Measurements from ENCODE around the gene RABAC1. TPM values are rescaled to one million over a fixed set of nuclear protein-coding genes. Genes with fewer than 3 reads are reported as not detected.
"Not testable (repeated sequence)": the region's sequence is repeated elsewhere in the genome, so short reads cannot be mapped to it uniquely, and the experiment has no call there.

RABAC1 gene
- polyA plus RNA-seq, 3 donors from 2014 or later, result 263 to 375 (median 373) TPM

- peaks cover 0 to 5% (median 0%) of the 10 kb centered on the region in 3 donors for H3K27me3 Mint-ChIP-seq (ENCODE audit: low read depth in 3 of 3)
- no peaks in the 10 kb centered on the region for H3K36me3 Mint-ChIP-seq
- no peaks in the 10 kb centered on the region for H3K9me3 Mint-ChIP-seq
- peaks cover 24 to 25% of the 10 kb centered on the region in 2 donors for H3K4me1 Mint-ChIP-seq
- H3K27ac Mint-ChIP-seq, result no peak overlapping the region
- DNase-seq, result no peak
- H3K4me3 Mint-ChIP-seq, result no peak overlapping the region
These were observed 3.6 kb downstream of the RABAC1 start for GRCh38 chr19:41955521-41955920.

- Mint-ChIP-seq H3K36me3 (no peaks in the 10 kb centered on the region), H3K4me1 (peaks cover 23 to 24% of the 10 kb centered on the region in 2 donors), H3K4me3 (no peak overlapping the region), H3K9me3 (no peaks in the 10 kb centered on the region), H3K27me3 (ENCODE audit: low read depth in 3 of 3) (peaks cover 4 to 8% (median 5%) of the 10 kb centered on the region in 3 donors), H3K27ac (peak overlapping the region in 5 of 6 donors; percentile 58 to 87 (median 87))
- DNase-seq, result peak; percentile 79 to 81 (median 80)
These were observed 7.4 kb downstream of the RABAC1 start for GRCh38 chr19:41951686-41952172.

- H3K4me1 Mint-ChIP-seq, result peaks cover 55 to 56% of the 10 kb centered on the region in 2 donors
- peaks cover 13 to 25% (median 23%) of the 10 kb centered on the region in 3 donors for H3K27me3 Mint-ChIP-seq (ENCODE audit: low read depth in 3 of 3)
- H3K9me3 Mint-ChIP-seq, result no peaks in the 10 kb centered on the region
- peak overlapping the region; percentile 64 to 74 (median 70) for H3K4me3 Mint-ChIP-seq
- DNase-seq, result no peak
- H3K36me3 Mint-ChIP-seq, result no peaks in the 10 kb centered on the region
- H3K27ac Mint-ChIP-seq, result peak overlapping the region; percentile 90 to 98 (median 97)
These were observed 12.0 kb downstream of the RABAC1 start for GRCh38 chr19:41947091-41947490.

GRCh38 chr19:41945135-41945766, 13.9 kb downstream of the RABAC1 start:
- DNase-seq, result peak; percentile 95 to 98 (median 96)
- Mint-ChIP-seq H3K4me1 (peaks cover 57 to 61% of the 10 kb centered on the region in 2 donors), H3K4me3 (peak overlapping the region; percentile 75 to 83 (median 80)), H3K27me3 (ENCODE audit: low read depth in 3 of 3) (peaks cover 18 to 32% (median 30%) of the 10 kb centered on the region in 3 donors), H3K9me3 (no peaks in the 10 kb centered on the region), H3K36me3 (no peaks in the 10 kb centered on the region), H3K27ac (peak overlapping the region; percentile 97 to 100 (median 98))

- peak in 2 of 3 donors; percentile 40 to 52 for DNase-seq
- Mint-ChIP-seq H3K4me1 (peaks cover 57 to 58% of the 10 kb centered on the region in 2 donors), H3K4me3 (peak overlapping the region in 4 of 5 donors; percentile 5 to 59 (median 43))
These were observed 14.8 kb downstream of the RABAC1 start for GRCh38 chr19:41944336-41944735.

GRCh38 chr19:41941410-41942202, 17.5 kb downstream of the RABAC1 start:
- peaks cover 46 to 52% of the 10 kb centered on the region in 2 donors for H3K4me1 Mint-ChIP-seq
- H3K4me3 Mint-ChIP-seq, result peak overlapping the region; percentile 43 to 63 (median 56)
- H3K27me3 Mint-ChIP-seq (ENCODE audit: low read depth in 3 of 3), result peaks cover 15 to 35% (median 30%) of the 10 kb centered on the region in 3 donors
- H3K36me3 Mint-ChIP-seq, result no peaks in the 10 kb centered on the region
- no peaks in the 10 kb centered on the region for H3K9me3 Mint-ChIP-seq
- no peak for DNase-seq
- peak overlapping the region; percentile 5 to 88 (median 72) for H3K27ac Mint-ChIP-seq

More at GRCh38 chr19:41944336-41944735, 14.8 kb downstream of the RABAC1 start:
- no peaks in the 10 kb centered on the region for H3K9me3 Mint-ChIP-seq
- no peaks in the 10 kb centered on the region for H3K36me3 Mint-ChIP-seq
- peak overlapping the region; percentile 97 to 100 (median 98) for H3K27ac Mint-ChIP-seq
- H3K27me3 Mint-ChIP-seq (ENCODE audit: low read depth in 3 of 3), result peaks cover 18 to 34% (median 32%) of the 10 kb centered on the region in 3 donors

GRCh38 chr19:41940731-41941409, 18.3 kb downstream of the RABAC1 start:
- H3K9me3 Mint-ChIP-seq, result no peaks in the 10 kb centered on the region
- no peak for DNase-seq
- H3K36me3 Mint-ChIP-seq, result no peaks in the 10 kb centered on the region
- peaks cover 19 to 36% (median 34%) of the 10 kb centered on the region in 3 donors for H3K27me3 Mint-ChIP-seq (ENCODE audit: low read depth in 3 of 3)
- peak overlapping the region in 5 of 6 donors; percentile 78 to 92 (median 88) for H3K27ac Mint-ChIP-seq
- H3K4me3 Mint-ChIP-seq, result peak overlapping the region; percentile 79 to 85 (median 81)
- peaks cover 44 to 52% of the 10 kb centered on the region in 2 donors for H3K4me1 Mint-ChIP-seq

- Mint-ChIP-seq H3K27me3 (ENCODE audit: low read depth in 3 of 3) (peaks cover 14 to 35% (median 30%) of the 10 kb centered on the region in 3 donors), H3K9me3 (no peaks in the 10 kb centered on the region), H3K4me1 (peaks cover 41 to 50% of the 10 kb centered on the region in 2 donors), H3K4me3 (peak overlapping the region; percentile 79 to 85 (median 81)), H3K27ac (peak overlapping the region in 5 of 6 donors; percentile 74 to 92 (median 88)), H3K36me3 (no peaks in the 10 kb centered on the region)
- DNase-seq, result peak in 1 of 3 donors; percentile 38
These were observed 19.0 kb downstream of the RABAC1 start for GRCh38 chr19:41939861-41940730.

- H3K27me3 Mint-ChIP-seq (ENCODE audit: low read depth in 3 of 3), result peaks cover 16 to 34% (median 25%) of the 10 kb centered on the region in 3 donors
- H3K4me1 Mint-ChIP-seq, result peaks cover 38 to 50% of the 10 kb centered on the region in 2 donors
- not testable (repeated sequence) for H3K4me3 Mint-ChIP-seq
These were observed 19.9 kb downstream of the RABAC1 start for GRCh38 chr19:41939209-41939608.

GRCh38 chr19:41937525-41938468, 21.3 kb downstream of the RABAC1 start:
- Mint-ChIP-seq H3K27me3 (ENCODE audit: low read depth in 3 of 3) (peaks cover 16 to 28% (median 21%) of the 10 kb centered on the region in 3 donors), H3K4me1 (peaks cover 38 to 54% of the 10 kb centered on the region in 2 donors), H3K27ac (peak overlapping the region; percentile 13 to 92 (median 80)), H3K9me3 (no peaks in the 10 kb centered on the region), H3K4me3 (peak overlapping the region in 3 of 5 donors; percentile 19 to 52 (median 28)), H3K36me3 (no peaks in the 10 kb centered on the region)
- no peak for DNase-seq

More at GRCh38 chr19:41939209-41939608, 19.9 kb downstream of the RABAC1 start:
- H3K9me3 Mint-ChIP-seq, DNase-seq, H3K36me3 Mint-ChIP-seq: not testable (repeated sequence)
- H3K27ac Mint-ChIP-seq, result peak overlapping the region in 1 of 6 donors; percentile 36

GRCh38 chr19:41936961-41937360, 22.2 kb downstream of the RABAC1 start:
- Mint-ChIP-seq H3K4me1 (peaks cover 36 to 52% of the 10 kb centered on the region in 2 donors), H3K9me3 (no peaks in the 10 kb centered on the region), H3K4me3 (no peak overlapping the region), H3K27ac (peak overlapping the region in 5 of 6 donors; percentile 80 to 95 (median 84)), H3K36me3 (no peaks in the 10 kb centered on the region), H3K27me3 (ENCODE audit: low read depth in 3 of 3) (peaks cover 16 to 30% (median 18%) of the 10 kb centered on the region in 3 donors)
- no peak for DNase-seq

Data from immature natural killer cell (primary cell).